NCI-H2227 (cell line): Measurements from ENCODE around the gene ATG4B.

Experiments used
- DNase-seq: peaks from one replicate; lab custom pipeline; 2025; ENCODE audit not compliant: unreplicated experiment; lab: John Stamatoyannopoulos, UW

Gene ATG4B

DNA sequence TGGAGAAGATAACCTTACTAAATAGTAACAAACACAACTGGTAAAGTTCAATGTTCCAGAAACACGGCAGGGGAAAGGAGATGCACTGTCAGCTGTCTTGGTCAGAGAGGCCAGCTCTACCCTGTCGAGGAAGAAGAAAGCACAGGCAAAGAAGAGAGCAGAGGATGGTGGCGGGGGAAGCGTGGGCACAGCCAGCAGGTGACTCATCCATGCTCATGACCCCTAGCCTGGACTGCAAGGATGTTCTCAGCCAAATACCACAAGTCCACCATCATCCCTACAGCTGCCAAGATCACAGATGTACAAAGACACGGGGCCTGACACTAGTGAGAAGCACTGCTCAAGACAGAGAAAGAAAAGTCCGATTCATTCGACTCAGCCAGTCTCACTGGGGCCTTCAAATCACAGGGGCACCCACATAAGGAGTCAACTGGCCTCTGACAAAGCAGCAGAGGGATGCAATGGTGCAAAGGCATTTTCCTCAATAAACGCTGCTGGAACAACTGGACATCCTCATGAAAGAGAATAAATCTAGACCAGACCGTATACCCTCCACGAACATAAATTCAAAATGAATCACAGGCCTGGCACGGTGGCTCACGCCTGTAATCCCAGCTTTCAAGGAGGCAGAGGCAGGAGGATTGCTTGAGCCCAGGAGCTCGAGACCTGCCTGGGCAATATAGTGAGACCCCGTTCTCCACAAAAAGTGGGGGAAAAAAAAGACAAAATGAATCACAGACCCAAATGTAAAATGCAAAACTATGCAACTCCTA is 43.5 kb downstream of the ATG4B start:
- DNase-seq: no peak

GRCh38 chr2:241686324-241686649 is 48.8 kb downstream of the ATG4B start:
- DNase-seq: no peak

GRCh38 chr2:241686650-241687425 is 49.3 kb downstream of the ATG4B start, which contains the start of gene DTYMK:
DTYMK (minus strand) TSS chr2:241686815; CDS start chr2:241686783, 32 bp downstream.
- DNase-seq: peak; percentile 98

GRCh38 chr2:241689306-241689705 is 51.8 kb downstream of the ATG4B start:
- DNase-seq: no peak

GRCh38 chr2:241690202-241690717 is 52.8 kb downstream of the ATG4B start:
- no peak for DNase-seq

DNA sequence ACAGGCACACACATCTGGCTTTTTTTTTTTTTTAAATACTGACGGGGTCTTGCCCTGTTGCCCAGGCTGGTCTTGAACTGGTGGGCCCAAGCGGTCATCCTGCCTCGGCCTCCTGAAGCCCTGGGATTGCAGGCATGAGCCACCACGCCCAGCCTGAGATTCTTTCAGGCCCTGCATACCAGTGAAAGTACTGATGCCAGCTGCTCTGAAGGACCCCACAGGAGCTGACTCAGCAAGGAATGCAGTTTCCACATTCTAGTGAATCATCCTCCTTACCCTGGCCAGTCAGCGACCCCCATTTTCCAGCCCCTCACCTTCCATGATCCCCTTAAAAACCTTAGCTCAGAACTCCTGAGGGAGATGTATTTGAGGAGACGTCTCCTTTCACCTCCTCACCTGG is 55.0 kb downstream of the ATG4B start:
- no peak for DNase-seq

GRCh38 chr2:241695651-241696050 is 58.2 kb downstream of the ATG4B start:
- no peak for DNase-seq

DNA sequence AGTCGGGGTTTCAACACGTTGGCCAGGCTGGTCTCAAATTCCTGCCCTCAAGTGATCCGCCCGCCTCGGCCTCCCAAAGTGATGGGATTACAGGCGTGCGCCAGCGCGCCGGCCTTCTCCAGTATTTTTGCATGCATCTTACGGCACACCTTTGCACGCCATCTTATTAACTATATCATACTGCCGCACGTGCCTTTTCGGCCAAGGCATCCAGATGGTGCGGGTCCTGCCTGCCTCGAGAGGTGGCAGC is 63.6 kb downstream of the ATG4B start:
- no peak for DNase-seq

- peak; percentile 97 for DNase-seq
Observed at GRCh38 chr2:241701399-241702154, 64.1 kb downstream of the ATG4B start, which contains the start of gene ING5. ING5 (plus strand) TSS chr2:241702039; CDS start chr2:241702066, 27 bp downstream.

DNA sequence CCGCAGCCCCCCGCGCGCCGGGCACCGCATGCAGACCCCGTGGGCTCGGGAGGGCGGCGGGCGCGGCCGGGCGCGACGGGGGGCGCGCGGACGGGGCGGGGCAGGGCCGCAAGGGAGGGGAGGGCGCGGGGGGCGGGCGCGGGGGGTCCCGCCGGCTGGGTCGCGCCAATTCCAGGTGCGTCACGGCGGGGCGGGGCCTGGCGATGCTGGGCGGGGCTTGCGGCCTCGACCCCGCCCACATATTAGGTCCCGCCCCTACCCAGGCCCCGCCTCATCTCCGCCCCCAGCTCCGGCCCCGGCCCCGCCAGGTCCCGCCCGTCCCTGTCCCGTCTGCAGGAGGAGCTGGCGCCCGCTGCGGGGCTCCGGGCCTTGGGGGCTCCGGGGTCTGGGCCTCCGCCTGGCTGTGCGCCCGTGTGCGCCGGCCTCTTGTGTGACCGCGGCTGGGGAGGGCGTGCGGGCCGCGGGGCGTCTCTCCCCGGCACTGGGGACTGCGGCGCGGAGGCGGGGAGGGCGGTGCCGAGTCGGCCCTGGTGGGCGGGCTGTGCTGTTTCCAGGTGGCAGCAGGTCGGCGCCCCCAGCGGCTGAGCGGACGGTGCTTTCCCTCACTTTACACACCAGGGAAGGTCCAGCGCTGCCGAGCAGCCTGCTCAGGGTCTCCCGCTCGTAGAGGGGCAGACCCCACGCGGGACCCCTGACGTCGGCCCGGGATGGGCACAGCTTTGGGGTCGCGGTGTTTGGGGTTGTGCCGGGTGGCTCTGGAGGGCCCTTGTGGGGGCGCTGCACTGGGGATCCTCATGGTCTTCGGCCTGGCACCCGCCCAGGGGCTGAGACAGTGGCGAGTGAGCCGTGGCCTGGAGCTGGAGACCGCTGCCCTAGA is 64.9 kb downstream of the ATG4B start:
- DNase-seq: peak; percentile 92

GRCh38 chr2:241703032-241703604 is 65.6 kb downstream of the ATG4B start:
- DNase-seq: peak; percentile 56

DNA sequence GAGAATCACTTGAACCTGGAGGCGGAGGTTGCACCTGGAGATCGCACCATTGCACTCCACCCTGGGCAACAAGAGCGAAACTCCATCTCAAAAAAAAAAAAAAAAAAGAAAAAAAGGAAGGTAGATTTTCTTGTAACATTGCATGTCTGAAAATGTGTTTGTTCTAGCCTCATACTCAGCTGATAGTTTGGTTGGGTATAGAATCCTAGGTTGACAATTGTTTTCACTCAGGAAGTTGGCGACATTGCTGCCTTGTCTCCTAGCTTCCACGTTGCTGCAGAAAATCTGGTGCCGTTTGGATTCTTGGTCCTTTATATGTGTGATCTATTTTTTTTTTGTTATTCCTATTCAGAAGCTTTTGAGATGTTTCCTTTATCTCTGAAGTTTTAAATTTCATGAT is 69.0 kb downstream of the ATG4B start:
- no peak for DNase-seq

DNA sequence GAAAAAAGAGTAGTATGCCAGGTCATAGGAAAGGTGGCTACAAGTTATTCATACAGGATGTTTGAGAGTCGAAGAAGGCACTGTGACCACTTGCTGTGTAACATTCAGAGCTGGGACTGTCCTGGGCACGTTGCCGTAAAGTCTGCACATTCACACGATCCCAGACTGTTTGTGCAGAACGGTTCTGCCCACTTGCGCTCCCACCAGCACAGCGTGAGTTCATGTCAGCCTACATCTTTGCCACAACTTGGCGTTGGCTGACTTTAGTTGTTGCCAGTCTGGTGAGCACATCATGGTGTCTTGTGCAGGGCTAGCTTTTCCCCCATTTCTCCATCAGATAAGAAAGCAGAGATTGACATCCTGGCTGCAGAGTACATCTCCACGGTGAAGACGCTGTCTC is 71.4 kb downstream of the ATG4B start:
- no peak for DNase-seq

DNA sequence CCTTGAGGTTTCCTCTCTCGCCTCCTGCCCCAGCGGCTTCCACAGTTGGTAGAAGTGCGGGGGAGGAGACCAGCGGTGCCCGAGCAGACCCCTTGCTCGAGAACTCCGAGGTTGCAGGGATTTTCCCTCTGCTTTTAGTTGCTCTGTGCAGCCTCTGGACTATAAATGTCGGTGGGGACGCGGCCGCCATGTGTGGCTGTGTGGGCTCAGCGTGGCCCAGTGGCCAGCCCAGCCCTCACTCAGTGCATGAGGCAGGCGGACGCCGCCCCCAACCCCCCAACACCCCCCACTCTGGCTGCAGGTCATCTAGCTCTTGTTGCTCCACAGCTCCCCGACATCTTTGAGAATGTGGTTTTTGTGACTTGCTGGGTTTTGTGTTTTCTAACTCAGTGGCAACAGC is 81.6 kb downstream of the ATG4B start:
- DNase-seq: no peak

DNA sequence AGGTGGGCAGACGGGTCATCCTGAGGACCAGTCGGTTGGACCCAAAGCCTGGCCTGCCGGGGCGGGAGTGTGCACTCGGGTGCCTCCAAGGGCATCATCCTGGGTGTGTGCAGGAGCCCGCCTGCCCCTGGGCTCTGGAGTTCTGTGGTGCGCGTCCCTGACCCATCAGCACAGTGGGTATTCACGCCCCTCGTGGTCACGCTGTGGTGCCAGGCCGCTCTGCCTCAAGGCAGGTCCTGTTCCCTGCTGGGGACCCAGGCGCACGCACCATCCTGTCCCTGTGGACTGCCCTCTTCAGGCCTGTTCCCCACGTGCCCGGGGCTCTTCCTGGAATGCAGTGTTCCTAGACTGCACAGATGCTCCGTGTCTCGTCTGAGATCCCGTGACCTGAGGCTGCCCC is 82.6 kb downstream of the ATG4B start:
- DNase-seq: no peak

- no peak for DNase-seq
Observed at GRCh38 chr2:241720560-241720959, 83.1 kb downstream of the ATG4B start.

- DNase-seq: no peak
Observed at GRCh38 chr2:241721852-241722251, 84.4 kb downstream of the ATG4B start.

DNA sequence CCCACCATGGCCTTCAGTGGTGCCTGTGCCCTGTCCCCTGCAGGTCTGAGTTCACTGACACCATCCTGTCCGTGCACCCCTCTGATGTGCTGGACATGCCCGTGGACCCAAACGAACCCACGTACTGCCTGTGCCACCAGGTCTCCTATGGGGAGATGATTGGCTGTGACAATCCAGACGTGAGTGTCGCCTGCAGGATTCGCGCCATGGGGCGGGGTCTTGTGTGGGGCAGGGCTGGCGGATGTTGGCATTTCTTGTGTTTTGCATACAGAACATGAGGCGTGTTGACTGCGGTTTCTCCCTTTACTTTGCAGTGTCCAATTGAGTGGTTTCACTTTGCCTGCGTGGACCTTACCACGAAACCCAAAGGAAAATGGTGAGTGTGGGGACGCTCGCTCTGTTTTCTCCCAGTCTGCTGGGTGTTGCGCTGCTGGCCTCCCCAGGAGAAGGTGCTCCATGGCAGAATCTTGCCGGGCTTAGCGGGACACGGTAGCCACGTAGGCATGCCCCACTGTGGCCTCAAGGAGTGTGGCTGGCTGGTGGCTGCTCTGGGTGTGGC is 85.5 kb downstream of the ATG4B start:
- no peak for DNase-seq
